PC-9 (cell line): ENCODE measurements around the gene DHX16.

Experiments used
- CTCF ChIP-seq: fragments of 200-600 bp; sonication (generic); conservative IDR thresholded peaks from 2 replicates; pipeline ENCODE4 v1.6.1; 2017; ENCODE audit warnings: mixed run types, antibody characterized with exemption, mild to moderate bottlenecking, moderate library complexity
- EZH2 ChIP-seq: fragments of 200-600 bp; sonication (generic); IDR thresholded peaks from 2 replicates; pipeline ENCODE4 v1.8.0; 2017; ENCODE audit warnings: antibody characterized with exemption, low read depth

- TF ChIP-seq EZH2 (no peak), CTCF (peak; percentile 84)
Observed at GRCh38 chr6:30672445-30673253, at the start of gene DHX16.
